ENCODE results near the gene CTAGE1. TPM values are rescaled to one million over a fixed set of nuclear protein-coding genes. Genes with fewer than 3 reads are reported as not detected.
"Not testable (repeated sequence)": the region's sequence is repeated elsewhere in the genome, so short reads cannot be mapped to it uniquely, and the experiment has no call there.

Gene CTAGE1
- total and polyA plus RNA-seq, 2 donors: not detected

DNA sequence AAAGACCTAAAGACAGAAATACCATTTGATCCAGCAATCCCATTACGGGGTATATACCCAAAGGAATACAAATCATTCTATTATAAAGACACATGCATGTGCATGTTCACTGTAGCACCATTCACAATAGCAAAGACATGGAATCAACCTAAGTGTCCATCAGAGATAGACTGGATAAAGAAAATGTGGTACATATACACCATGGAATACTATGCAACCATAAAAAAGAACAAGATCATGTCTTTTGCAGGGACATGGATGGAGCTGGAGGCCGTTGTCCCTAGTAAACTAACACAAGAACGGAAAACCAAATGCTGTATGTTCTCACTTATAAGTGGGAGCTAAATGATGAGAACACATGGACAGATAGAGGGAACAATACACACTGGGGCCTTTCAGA, 33.1 kb upstream of the CTAGE1 start:
- DNase-seq (ENCODE audit: extremely low spot score); H3K27ac ChIP-seq (ENCODE audit: low read depth); H3K4me3 ChIP-seq (ENCODE audit: low read depth, low read length); H3K4me1 ChIP-seq (ENCODE audit: insufficient read depth); H3K36me3 ChIP-seq (ENCODE audit: insufficient read depth): not testable (repeated sequence)
- over 99% methylated on average over 3 of the region's 3 CpGs for WGBS

DNA sequence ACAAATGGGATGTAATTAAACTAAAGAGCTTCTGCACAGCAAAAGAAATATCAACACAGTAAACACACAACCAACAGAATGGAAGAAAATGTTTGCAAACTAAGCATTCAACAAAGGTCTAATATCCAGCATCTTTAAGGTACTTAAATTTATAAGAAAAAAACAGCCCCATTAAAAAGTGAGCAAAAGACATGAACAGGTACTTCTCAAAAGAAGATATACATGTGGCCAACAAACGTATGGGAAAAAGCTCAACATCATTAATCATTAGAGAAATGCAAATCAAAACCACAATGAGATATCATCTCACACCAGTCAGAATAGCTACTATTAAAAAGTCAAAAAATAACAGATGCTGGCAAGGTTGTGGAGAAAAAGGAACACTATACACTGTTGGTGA, 32.6 kb upstream of the CTAGE1 start:
- 69% methylated on average over 1 of the region's 1 CpG for WGBS
- not testable (repeated sequence) for H3K36me3 ChIP-seq (ENCODE audit: insufficient read depth); DNase-seq (ENCODE audit: extremely low spot score); H3K4me1 ChIP-seq (ENCODE audit: insufficient read depth); H3K4me3 ChIP-seq (ENCODE audit: low read depth, low read length); H3K27ac ChIP-seq (ENCODE audit: low read depth)

DNA sequence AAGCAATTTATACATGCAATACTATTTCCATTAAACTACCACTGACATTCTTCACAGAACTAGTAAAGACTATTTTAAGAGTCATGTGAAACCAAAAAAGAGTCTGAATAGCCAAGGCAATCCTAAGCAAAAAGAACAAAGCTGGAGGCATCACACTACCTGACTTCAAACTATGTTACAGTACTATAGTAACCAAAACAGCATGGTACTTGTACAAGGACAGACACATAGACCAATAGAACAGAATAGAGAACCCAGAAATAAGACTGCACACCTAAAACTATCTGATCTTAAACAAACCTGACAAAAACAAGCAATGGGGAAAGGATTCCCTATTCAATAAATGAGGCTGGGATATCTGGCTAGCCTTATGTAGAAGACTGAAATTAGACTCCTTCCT, 32.0 kb upstream of the CTAGE1 start:
- DNase-seq (ENCODE audit: extremely low spot score); H3K27ac ChIP-seq (ENCODE audit: low read depth); H3K4me1 ChIP-seq (ENCODE audit: insufficient read depth); H3K36me3 ChIP-seq (ENCODE audit: insufficient read depth); H3K4me3 ChIP-seq (ENCODE audit: low read depth, low read length): not testable (repeated sequence)

DNA sequence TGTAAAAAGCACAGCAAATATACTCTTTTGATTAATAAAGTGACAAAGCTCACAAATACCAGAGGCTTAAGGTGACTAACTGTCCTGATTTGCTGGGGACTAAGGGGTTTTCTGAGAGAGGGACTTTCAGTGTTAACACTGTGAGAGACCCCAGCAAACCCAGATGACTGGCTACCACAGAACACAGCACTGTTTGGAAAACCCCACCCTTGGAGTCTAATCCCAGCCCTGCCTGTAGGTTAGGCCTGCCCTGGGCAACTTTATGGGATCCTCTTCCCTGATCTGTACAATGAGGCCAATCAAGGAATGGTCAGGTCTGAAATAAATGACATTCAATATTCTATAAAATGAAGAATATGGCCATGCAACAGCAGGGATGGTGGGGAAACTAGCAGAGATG, 30.5 kb upstream of the CTAGE1 start:
- no peak overlapping the region for H3K4me3 ChIP-seq (ENCODE audit: low read depth, low read length)
- DNase-seq (ENCODE audit: extremely low spot score): no peak
- H3K36me3 ChIP-seq (ENCODE audit: insufficient read depth): no peaks in the 10 kb centered on the region
- no peaks in the 10 kb centered on the region for H3K4me1 ChIP-seq (ENCODE audit: insufficient read depth)
- H3K27ac ChIP-seq (ENCODE audit: low read depth): no peak overlapping the region

DNA sequence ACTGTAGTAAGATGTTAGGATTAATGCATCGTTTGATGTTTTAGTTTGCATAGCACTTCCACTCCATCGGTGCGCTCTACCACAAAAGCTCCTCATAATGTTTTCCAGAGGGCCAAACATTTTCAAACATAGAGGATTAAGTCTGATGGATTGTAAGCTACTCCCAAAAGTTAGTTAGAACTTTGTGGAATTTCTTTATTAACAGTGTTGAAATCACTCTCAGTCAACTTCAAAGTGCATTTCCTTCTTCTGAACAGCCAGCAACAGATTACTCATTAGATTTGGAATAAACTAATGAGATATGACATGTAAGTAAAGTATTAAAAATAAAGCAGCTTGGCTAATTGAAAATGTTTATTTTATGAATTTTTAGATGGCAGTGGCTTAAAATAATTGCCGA, 30.1 kb upstream of the CTAGE1 start:
- WGBS: 37% methylated on average over 4 of the region's 4 CpGs
- DNase-seq (ENCODE audit: extremely low spot score): no peak
- H3K27ac ChIP-seq (ENCODE audit: low read depth): no peak overlapping the region
- no peaks in the 10 kb centered on the region for H3K36me3 ChIP-seq (ENCODE audit: insufficient read depth)
- H3K4me1 ChIP-seq (ENCODE audit: insufficient read depth): no peaks in the 10 kb centered on the region
- H3K4me3 ChIP-seq (ENCODE audit: low read depth, low read length): no peak overlapping the region

DNA sequence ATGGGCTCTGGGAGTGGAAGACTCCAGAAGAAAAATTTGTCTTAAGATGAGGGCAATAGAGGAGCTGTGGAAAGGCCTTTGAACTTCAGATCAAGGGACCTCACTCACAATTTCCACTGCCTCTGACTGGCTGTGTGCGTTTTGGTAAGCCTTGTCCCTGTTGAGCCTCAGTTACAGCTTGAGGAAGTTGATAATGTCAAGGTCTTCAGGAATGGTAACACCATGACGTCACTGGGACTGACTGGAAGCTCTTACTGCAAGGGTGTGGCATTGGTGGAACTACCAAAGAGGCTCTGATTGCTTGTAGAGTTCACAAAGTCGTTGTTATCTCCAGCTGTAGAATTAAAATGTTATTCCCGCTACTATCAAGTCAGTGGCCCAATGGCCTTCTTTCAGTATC, 29.2 kb upstream of the CTAGE1 start:
- H3K36me3 ChIP-seq (ENCODE audit: insufficient read depth): no peaks in the 10 kb centered on the region
- DNase-seq (ENCODE audit: extremely low spot score): no peak
- H3K27ac ChIP-seq (ENCODE audit: low read depth): no peak overlapping the region
- H3K4me3 ChIP-seq (ENCODE audit: low read depth, low read length): no peak overlapping the region
- no peaks in the 10 kb centered on the region for H3K4me1 ChIP-seq (ENCODE audit: insufficient read depth)
- 71% methylated on average over 4 of the region's 4 CpGs for WGBS

DNA sequence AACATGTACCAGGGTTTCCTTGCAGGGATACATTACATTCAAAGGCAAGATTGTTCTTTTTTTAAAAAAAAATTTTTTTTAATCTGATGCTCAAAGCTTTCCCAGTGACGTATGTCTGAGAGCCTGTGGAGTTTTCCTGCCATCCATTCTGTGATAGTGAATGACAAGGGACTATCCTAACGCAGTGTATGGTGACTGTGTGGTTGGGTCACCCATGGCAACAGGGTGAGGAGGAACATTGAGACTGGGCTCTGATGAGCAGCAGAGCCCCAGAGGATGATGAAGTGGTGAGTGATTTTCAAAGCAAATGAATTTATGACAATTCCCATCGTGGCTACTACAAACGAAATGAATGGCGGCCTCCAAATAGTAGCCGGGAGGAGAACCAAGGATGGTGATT, 28.6 kb upstream of the CTAGE1 start:
- no peak overlapping the region for H3K27ac ChIP-seq (ENCODE audit: low read depth)
- H3K4me3 ChIP-seq (ENCODE audit: low read depth, low read length): no peak overlapping the region
- WGBS: 85% methylated on average over 6 of the region's 6 CpGs
- DNase-seq (ENCODE audit: extremely low spot score): no peak
- no peaks in the 10 kb centered on the region for H3K36me3 ChIP-seq (ENCODE audit: insufficient read depth)
- H3K4me1 ChIP-seq (ENCODE audit: insufficient read depth): no peaks in the 10 kb centered on the region

DNA sequence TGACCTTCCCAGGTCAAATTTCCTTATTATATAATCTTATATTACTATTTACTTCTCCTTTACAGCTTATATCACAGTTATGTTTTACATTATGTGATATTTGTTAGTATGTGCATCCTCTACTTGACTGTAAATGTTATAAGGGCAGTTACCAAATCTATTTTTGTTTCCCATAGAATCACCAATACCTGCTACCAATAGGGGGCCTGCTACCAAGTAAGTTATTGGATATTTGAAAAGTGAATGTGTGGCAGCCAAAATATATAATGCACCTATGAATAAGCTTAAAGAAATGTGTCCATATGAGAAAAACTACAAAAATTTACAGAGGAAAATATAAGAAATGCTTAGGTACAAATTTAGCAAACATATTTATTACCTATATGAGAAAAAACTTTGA, 23.9 kb upstream of the CTAGE1 start:
- no peak overlapping the region for H3K27ac ChIP-seq (ENCODE audit: low read depth)
- DNase-seq (ENCODE audit: extremely low spot score): no peak
- H3K36me3 ChIP-seq (ENCODE audit: insufficient read depth): no peaks in the 10 kb centered on the region
- no peaks in the 10 kb centered on the region for H3K4me1 ChIP-seq (ENCODE audit: insufficient read depth)
- H3K4me3 ChIP-seq (ENCODE audit: low read depth, low read length): no peak overlapping the region

DNA sequence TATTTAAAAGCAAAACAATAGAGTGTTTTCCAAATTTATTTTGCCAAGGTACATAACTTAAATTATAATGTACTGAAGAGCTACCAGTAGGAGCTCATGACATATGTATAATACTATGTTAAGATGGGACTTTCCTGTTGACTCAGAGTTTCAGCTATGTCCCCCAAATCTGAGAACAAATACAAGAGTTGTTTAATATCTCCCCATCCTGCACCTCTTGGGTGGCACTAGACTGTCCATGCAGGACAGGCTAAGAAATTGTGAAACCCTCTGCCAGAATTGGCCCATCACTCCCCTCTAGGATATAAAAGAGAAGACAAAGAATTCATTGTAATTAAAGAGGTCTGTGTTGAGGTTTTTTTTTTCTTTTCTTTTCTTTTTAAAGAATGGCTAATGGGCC, 21.7 kb upstream of the CTAGE1 start:
- DNase-seq (ENCODE audit: extremely low spot score): no peak
- Histone ChIP-seq H3K36me3 (ENCODE audit: insufficient read depth) (no peaks in the 10 kb centered on the region), H3K27ac (ENCODE audit: low read depth) (no peak overlapping the region), H3K4me1 (ENCODE audit: insufficient read depth) (no peaks in the 10 kb centered on the region), H3K4me3 (ENCODE audit: low read depth, low read length) (no peak overlapping the region)

DNA sequence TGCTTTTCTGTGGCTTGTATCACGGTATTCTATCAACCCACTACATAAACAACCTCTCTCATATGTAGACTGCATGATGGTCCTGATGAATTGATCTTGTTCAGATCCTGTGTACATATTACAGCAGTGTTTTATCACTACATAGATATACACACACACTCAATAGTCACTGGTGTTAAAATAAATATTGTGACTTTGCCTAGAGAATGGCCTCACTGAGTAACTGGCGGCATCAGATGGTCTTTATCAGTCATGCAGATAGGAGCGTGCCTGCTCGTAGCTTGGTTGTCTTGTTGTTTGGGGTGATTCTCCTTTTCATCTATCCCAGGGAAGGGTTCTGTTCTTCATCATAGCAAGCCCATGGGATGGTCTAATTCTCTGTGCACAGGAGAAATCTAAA, 18.4 kb upstream of the CTAGE1 start:
- Histone ChIP-seq H3K36me3 (ENCODE audit: insufficient read depth) (no peaks in the 10 kb centered on the region), H3K4me3 (ENCODE audit: low read depth, low read length) (no peak overlapping the region), H3K27ac (ENCODE audit: low read depth) (no peak overlapping the region), H3K4me1 (ENCODE audit: insufficient read depth) (no peaks in the 10 kb centered on the region)
- DNase-seq (ENCODE audit: extremely low spot score): no peak
- WGBS: 66% methylated on average over 4 of the region's 4 CpGs

DNA sequence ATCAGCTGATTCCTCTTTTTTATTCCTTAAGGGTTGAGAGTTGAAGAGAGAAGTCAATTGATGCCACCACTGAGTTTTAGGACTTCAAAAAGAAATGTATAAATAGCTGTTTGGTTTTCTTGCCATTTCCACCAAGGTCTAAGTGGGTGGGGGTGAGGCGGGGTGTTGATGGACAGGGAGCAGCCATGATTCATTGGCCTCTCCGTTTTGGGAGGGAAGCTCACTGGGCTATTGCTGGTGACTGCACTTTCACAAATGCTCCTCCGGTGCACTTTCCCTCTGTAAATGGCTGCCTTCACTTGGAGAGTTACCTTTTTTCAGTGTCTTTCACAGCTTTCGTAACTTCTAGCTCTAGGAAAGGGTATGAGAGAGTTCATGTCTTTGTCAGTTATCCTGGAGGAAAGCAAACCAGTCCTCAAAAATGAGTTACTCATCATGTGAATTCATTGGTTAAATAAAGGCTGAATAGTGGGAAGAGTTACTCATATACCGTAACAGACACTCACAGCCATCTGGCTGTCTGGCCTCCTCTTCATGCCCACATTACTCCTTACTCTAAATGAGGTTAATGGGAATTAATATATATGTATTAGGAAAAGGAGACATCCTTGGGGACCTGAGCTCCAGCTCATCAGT, 17.4 kb upstream of the CTAGE1 start:
- WGBS: 65% methylated on average over 5 of the region's 5 CpGs
- no peak overlapping the region for H3K27ac ChIP-seq (ENCODE audit: low read depth)
- DNase-seq (ENCODE audit: extremely low spot score): no peak
- H3K36me3 ChIP-seq (ENCODE audit: insufficient read depth): no peaks in the 10 kb centered on the region
- no peak overlapping the region for H3K4me3 ChIP-seq (ENCODE audit: low read depth, low read length)
- no peaks in the 10 kb centered on the region for H3K4me1 ChIP-seq (ENCODE audit: insufficient read depth)

DNA sequence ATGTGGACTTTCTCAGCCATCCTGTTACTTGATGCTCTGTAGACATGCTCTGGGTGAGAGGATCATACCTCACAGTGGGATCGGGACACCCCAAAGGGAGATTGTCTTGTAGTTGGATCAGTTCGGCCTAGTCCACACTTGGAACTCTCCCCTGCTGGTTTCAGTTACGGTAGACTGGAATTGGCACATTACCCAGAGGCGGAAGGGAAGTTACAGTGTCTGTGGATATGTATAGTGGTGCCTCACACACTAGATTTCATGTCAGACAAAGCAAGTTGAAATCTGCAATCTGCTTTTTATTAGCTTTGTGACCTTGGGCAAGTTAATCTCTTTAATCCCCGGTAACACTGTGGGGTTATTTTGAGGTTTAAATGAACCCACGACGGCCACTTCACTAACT, 16.2 kb upstream of the CTAGE1 start:
- Histone ChIP-seq H3K4me3 (ENCODE audit: low read depth, low read length) (no peak overlapping the region), H3K27ac (ENCODE audit: low read depth) (no peak overlapping the region), H3K4me1 (ENCODE audit: insufficient read depth) (no peaks in the 10 kb centered on the region), H3K36me3 (ENCODE audit: insufficient read depth) (no peaks in the 10 kb centered on the region)
- WGBS: 40% methylated on average over 7 of the region's 7 CpGs
- no peak for DNase-seq (ENCODE audit: extremely low spot score)

DNA sequence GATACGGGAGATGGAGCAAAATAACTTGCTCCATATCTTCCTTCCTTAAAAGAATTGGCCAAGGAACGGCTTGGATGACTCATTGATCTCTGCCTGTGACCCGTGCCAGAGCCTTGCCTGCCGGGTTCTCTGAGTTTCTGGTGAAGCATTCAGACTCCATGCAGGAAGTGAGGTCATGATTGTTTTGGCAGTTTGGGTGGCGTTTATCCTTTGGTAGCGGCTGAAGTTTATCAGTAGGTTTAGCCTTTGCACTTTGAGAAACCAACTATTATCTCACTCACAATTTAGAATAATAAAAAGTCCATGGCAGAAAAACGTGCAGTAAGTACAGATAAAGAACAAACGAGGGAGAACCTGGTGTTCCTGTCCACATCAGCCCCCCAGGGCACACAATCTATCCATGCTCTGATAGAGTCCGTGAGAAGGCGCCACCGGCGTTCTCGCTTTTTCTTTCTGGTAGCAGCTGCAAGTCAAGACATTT, 15.0 kb upstream of the CTAGE1 start:
- 25% methylated on average over 13 of the region's 13 CpGs for WGBS
- H3K36me3 ChIP-seq (ENCODE audit: insufficient read depth): no peaks in the 10 kb centered on the region
- no peak overlapping the region for H3K27ac ChIP-seq (ENCODE audit: low read depth)
- H3K4me3 ChIP-seq (ENCODE audit: low read depth, low read length): no peak overlapping the region
- H3K4me1 ChIP-seq (ENCODE audit: insufficient read depth): no peaks in the 10 kb centered on the region
- no peak for DNase-seq (ENCODE audit: extremely low spot score)

DNA sequence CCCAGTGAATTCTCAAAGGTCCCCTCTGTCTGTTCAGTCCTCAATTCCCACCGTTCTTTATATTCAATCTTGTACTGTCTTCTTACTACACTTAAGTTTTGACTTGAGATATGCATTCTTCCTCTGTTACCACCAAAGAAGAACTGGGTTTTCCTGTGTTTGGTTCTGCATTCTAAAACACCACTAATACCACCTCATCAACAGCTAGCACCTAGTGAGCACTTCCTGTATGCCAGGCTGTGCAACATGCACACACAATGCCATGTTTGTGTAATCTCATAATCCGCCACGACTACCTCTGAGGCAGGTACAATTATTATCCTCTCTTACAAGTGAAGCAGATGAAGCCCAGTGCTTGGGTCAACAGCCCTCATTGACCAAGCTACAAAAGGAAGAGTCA, 11.8 kb upstream of the CTAGE1 start:
- no peak for DNase-seq (ENCODE audit: extremely low spot score)
- no peak overlapping the region for H3K4me3 ChIP-seq (ENCODE audit: low read depth, low read length)
- H3K4me1 ChIP-seq (ENCODE audit: insufficient read depth): no peaks in the 10 kb centered on the region
- no peak overlapping the region for H3K27ac ChIP-seq (ENCODE audit: low read depth)
- H3K36me3 ChIP-seq (ENCODE audit: insufficient read depth): no peaks in the 10 kb centered on the region
- WGBS: 95% methylated on average over 3 of the region's 3 CpGs

DNA sequence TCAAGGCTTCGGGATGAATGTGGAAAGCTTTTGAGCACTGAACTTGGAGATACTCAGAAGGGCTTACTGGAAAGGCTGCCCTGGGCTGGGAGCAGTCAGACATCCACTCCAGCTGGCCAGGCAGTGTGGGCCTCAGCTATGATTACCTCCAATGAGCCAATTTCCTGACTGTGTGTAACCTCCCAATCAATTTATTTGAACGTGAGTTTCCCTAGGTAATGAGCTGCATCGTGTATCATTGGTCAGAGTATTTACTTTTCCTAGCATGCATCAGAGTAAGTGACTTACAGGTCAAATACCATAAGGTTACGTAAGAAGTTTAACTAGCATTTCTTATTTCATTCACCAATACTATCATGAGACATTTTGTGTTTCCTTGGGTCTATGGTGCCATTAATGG, 11.0 kb upstream of the CTAGE1 start:
- Histone ChIP-seq H3K4me1 (ENCODE audit: insufficient read depth) (no peaks in the 10 kb centered on the region), H3K27ac (ENCODE audit: low read depth) (no peak overlapping the region), H3K4me3 (ENCODE audit: low read depth, low read length) (no peak overlapping the region), H3K36me3 (ENCODE audit: insufficient read depth) (no peaks in the 10 kb centered on the region)
- 74% methylated on average over 4 of the region's 4 CpGs for WGBS
- no peak for DNase-seq (ENCODE audit: extremely low spot score)

Data from urinary bladder (tissue), 4 donors.